Liver (tissue), 3 donors: ENCODE measurements around the gene SLC2A6.

Experiments
- CTCF ChIP-seq: fragments of 150-350 bp; IDR thresholded peaks from 2 replicates; pipeline ENCODE4 v1.5.1; 2017; ENCODE audit warnings: improper control_type of control experiment, low read depth, low read length; ENCODE audit not compliant: missing input control
- REST ChIP-seq: IDR thresholded peaks from 2 replicates; pipeline ENCODE4 v1.6.1; 2016; ENCODE audit warnings: antibody characterized with exemption, mild to moderate bottlenecking
- TAF1 ChIP-seq: conservative IDR thresholded peaks from 2 replicates; pipeline ENCODE4 v1.6.1; 2016; ENCODE audit warnings: antibody characterized with exemption, mild to moderate bottlenecking
- YY1 ChIP-seq: IDR thresholded peaks from 2 replicates; pipeline ENCODE4 v1.6.1; 2016; ENCODE audit warnings: antibody characterized with exemption, mild to moderate bottlenecking
- TF ChIP-seq, protein P1 (sequence below): IDR thresholded peaks from 2 replicates; pipeline ENCODE4 v1.6.1; 2016; ENCODE audit warnings: antibody characterized with exemption
- donor health status: healthy.
- donor health status: healthy.

- TF ChIP-seq CTCF (no peak), REST (no peak), TAF1 (no peak), YY1 (no peak)
- TF ChIP-seq, protein P1, sequence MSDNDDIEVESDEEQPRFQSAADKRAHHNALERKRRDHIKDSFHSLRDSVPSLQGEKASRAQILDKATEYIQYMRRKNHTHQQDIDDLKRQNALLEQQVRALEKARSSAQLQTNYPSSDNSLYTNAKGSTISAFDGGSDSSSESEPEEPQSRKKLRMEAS: no peak
Observed at GRCh38 chr9:133467101-133467500, 11.8 kb downstream of the SLC2A6 start.
